GM12878 (cell line): ENCODE measurements around the gene AMPH. TPM values are rescaled to one million over a fixed set of nuclear protein-coding genes. Genes with fewer than 3 reads are reported as not detected.

ENCODE experiments used
- ATAC-seq: fragments of 200-7000 bp; cut with Tn5 transposase; 3 replicates; pipeline ENCODE4 v1.9.1; 2020; ENCODE audit warnings: mild to moderate bottlenecking, moderate library complexity
- BruUV-seq: library from RNA; stranded (reverse); fragments of 400-500 nt; replicated peaks from 2 replicates; lab custom pipeline; 2021; lab: Mats Ljungman, UMichigan
- CTCF ChIA-PET: fragments of 300-600 bp; sonication (Branson Sonifier 250); formaldehyde crosslinking; extraction: SDS; loops from one replicate; lab custom pipeline; 2021; ENCODE audit warnings: inconsistent platforms; lab: Yijun Ruan, JAX
- POLR2A ChIA-PET: fragments of 350-600 bp; formaldehyde crosslinking; extraction: SDS; loops from one replicate; lab custom pipeline; 2021; ENCODE audit warnings: inconsistent platforms; lab: Charles Lee
- RAD21 ChIA-PET: fragments of 300-600 bp; sonication (Branson Sonifier 250); formaldehyde crosslinking; loops from one replicate; lab custom pipeline; 2023; ENCODE audit warnings: antibody characterized with exemption; ENCODE audit not compliant: unreplicated experiment; lab: Charles Lee
- SMC1A ChIA-PET: fragments of 300-600 bp; sonication (Branson Sonifier 250); formaldehyde crosslinking; loops from one replicate; lab custom pipeline; 2023; ENCODE audit not compliant: unreplicated experiment, uncharacterized antibody; lab: Charles Lee
- DNase-seq: peaks from one replicate; pipeline ENCODE4 v3.0.0-alpha.2; 2011; ENCODE audit warnings: low read depth, low spot score
- FAIRE-seq: peaks from 3 replicates; lab custom pipeline; 2011; peaks lifted over from hg19 to GRCh38; lab: Jason Lieb, UNC
- H2AFZ ChIP-seq: 2 replicates; pipeline ENCODE4 v1.6.0; 2011; ENCODE audit warnings: low read depth, low read length, control low read depth; ENCODE audit not compliant: control insufficient read depth
- H3K27ac ChIP-seq: 2 replicates; pipeline ENCODE4 v1.5.1; 2011; ENCODE audit warnings: control low read depth; ENCODE audit not compliant: control insufficient read depth, insufficient read depth
- H3K27me3 ChIP-seq, 2 experiments: replicated peaks in 1 of 2; 2 replicates each; pipeline versions ENCODE4 v1.6.0 to v1.6.1; 2011; ENCODE audit warnings: low read length in 1 of 2; ENCODE audit not compliant: control insufficient read depth in 2 of 2, insufficient read depth in 2 of 2
- H3K36me3 ChIP-seq, 2 experiments: 2 replicates each; pipeline ENCODE4 v1.5.1; 2011; ENCODE audit warnings: low read length in 1 of 2; ENCODE audit not compliant: control insufficient read depth in 2 of 2, insufficient read depth in 2 of 2
- H3K4me1 ChIP-seq: 2 replicates; pipeline ENCODE4 v1.6.1; 2011; ENCODE audit warnings: mild to moderate bottlenecking, low read length, moderate library complexity, mixed read lengths; ENCODE audit not compliant: control insufficient read depth, insufficient read depth
- H3K4me2 ChIP-seq: 2 replicates; pipeline ENCODE4 v1.6.0; 2011; ENCODE audit warnings: control low read depth; ENCODE audit not compliant: control insufficient read depth, insufficient read depth
- H3K4me3 ChIP-seq: fragments of 200-600 bp; sonication (generic); 2 replicates; pipeline ENCODE4 v1.5.1; 2016
- H3K79me2 ChIP-seq: 2 replicates; pipeline ENCODE4 v1.6.0; 2011; ENCODE audit warnings: low read length; ENCODE audit not compliant: control insufficient read depth, insufficient read depth
- H3K9ac ChIP-seq: 2 replicates; pipeline ENCODE4 v1.8.0; 2011; ENCODE audit warnings: low read length, control low read depth, mixed read lengths; ENCODE audit not compliant: control insufficient read depth, insufficient read depth
- H3K9me3 ChIP-seq: replicated peaks from 3 replicates; pipeline ENCODE4 v1.5.1; 2011; ENCODE audit warnings: mild to moderate bottlenecking, low read length; ENCODE audit not compliant: control insufficient read depth, insufficient read depth
- H4K20me1 ChIP-seq: 2 replicates; pipeline ENCODE4 v1.6.0; 2011; ENCODE audit not compliant: control insufficient read depth, insufficient read depth
- SP1 ChIP-seq: IDR thresholded peaks from one replicate; pipeline ENCODE4 v1.6.1; 2011; ENCODE audit warnings: low read depth, low read length
- STAT3 ChIP-seq: IDR thresholded peaks from 2 replicates; pipeline ENCODE4 v1.6.1; 2011; ENCODE audit warnings: low read depth, low read length, improper control_type of control experiment
- ZNF687 ChIP-seq: fragments of 450-650 bp; IDR thresholded peaks from 2 replicates; pipeline ENCODE4 v1.6.1; 2017; ENCODE audit warnings: mild to moderate bottlenecking, moderate library complexity
- WGBS: methylation state at CpG from one replicate; pipeline ENCODE4 v1.1.6; 2016; ENCODE audit warnings: low lambda C conversion rate; ENCODE audit not compliant: insufficient replicate concordance, insufficient coverage; ENCODE audit errors: missing lambda C conversion rate; 5-methylcytosine and 5-hydroxymethylcytosine counted together
- in situ Hi-C: fragments of 300-500 bp; cut with MboI; formaldehyde crosslinking; loops from 9 replicates; pipeline ENCODE4 v1.14.3; 2018; ENCODE audit warnings: mixed read lengths
- intact Hi-C: fragments of 100-400 bp; cut with micrococcal nuclease; formaldehyde crosslinking; loops from one replicate; pipeline ENCODE4 v1.14.2; 2022; ENCODE audit not compliant: unreplicated experiment
- polyA plus RNA-seq, 11 experiments: library from polyadenylated mRNA; depleted of rRNA in 4 of 11; unstranded in 6 of 11; stranded (reverse) in 5 of 11; fragments of >200 nt; fragmentation: Nextera tagmentation in 4 of 11; fragmentation: Illumina TruSeq in 1 of 11; extraction: Ambion mirVana in 4 of 11; extraction: Trizol in 1 of 11; gene quantifications; 1 replicate in 1 of 11; 2 replicates in 10 of 11; pipeline versions ENCODE4 v1.2.1 to v1.2.3, GENCODE V29; 2011 to 2016; ENCODE audit warnings: inconsistent platforms in 2 of 11, missing spikeins in 2 of 11, low read depth in 1 of 11
- total RNA-seq, 4 experiments: library from RNA; depleted of rRNA in 3 of 4; stranded (reverse); fragments of >200 nt in 3 of 4; fragmentation: Illumina TruSeq in 1 of 4; extraction: Trizol in 1 of 4; gene quantifications; 2 replicates each; pipeline versions ENCODE4 v1.2.1 to v1.2.3, GENCODE V29; 2013 to 2021

The AMPH gene
- total and polyA plus RNA-seq, 10 of the 15 experiments (the other 5 are each of a cell fraction or from before 2014, with no cell fraction given): 0.03 to 0.24 (median 0.08) TPM; not detected in 2

- ChIA-PET SMC1A (interaction anchor here (0.7 to 5.2 kb wide), 37 partner anchors 8 to 436 kb away, joined by 3 to 80 read pairs (median 9); partner anchors contain the start of genes EPDR1 and STARD3NL), POLR2A (interaction anchor here (1.3 to 2.3 kb wide), 3 partner anchors 10 to 119 kb away, joined by 3 to 8 read pairs (median 4); no protein-coding TSS in a partner anchor), CTCF (interaction anchor here (0.7 to 6.0 kb wide), 55 partner anchors 8 to 516 kb away, joined by 3 to 247 read pairs (median 7); partner anchors contain the start of genes EPDR1, SFRP4, STARD3NL and TARP), RAD21 (interaction anchor here (0.6 to 5.4 kb wide), 38 partner anchors 9 to 434 kb away, joined by 3 to 80 read pairs (median 6); partner anchors contain the start of gene SFRP4)
- DNase-seq (no peak), FAIRE-seq (no peak), ATAC-seq (peak; percentile 18)
- H3K4me2 ChIP-seq: peak overlapping the region; percentile 31; the same call in 1 of the 2 replicates
- in situ Hi-C loops: loop anchor here (5.0 to 25.0 kb wide), 2 partner anchors 123 to 423 kb away; no protein-coding TSS in a partner anchor
- H2AFZ ChIP-seq: peak overlapping the region; percentile 87
- H3K27ac ChIP-seq: no peak overlapping the region
- 39% methylated on average over 2 of the region's 2 CpGs for whole genome bisulfite sequencing
- H4K20me1 ChIP-seq: no peaks in the 10 kb centered on the region
- H3K4me1 ChIP-seq: no peaks in the 10 kb centered on the region; the same call in 1 of the 2 replicates
- no peaks in the 10 kb centered on the region for H3K79me2 ChIP-seq
- no peaks in the 10 kb centered on the region for H3K36me3 ChIP-seq
- H3K27me3 ChIP-seq: no peaks in the 10 kb centered on the region
- no TSS peak for BruUV-seq
- H3K4me3 ChIP-seq: peak overlapping the region; percentile 45; the same call in 1 of the 2 replicates
- H3K9me3 ChIP-seq: no peaks in the 10 kb centered on the region
- H3K9ac ChIP-seq: no peak overlapping the region
- TF ChIP-seq STAT3 (no peak), SP1 (no peak)
- intact Hi-C loops: loop anchor here (1.0 to 5.0 kb wide), 4 partner anchors 37 to 434 kb away; no protein-coding TSS in a partner anchor
These were observed 296.1 kb downstream of the AMPH start for GRCh38 chr7:38335128-38335491.

DNA sequence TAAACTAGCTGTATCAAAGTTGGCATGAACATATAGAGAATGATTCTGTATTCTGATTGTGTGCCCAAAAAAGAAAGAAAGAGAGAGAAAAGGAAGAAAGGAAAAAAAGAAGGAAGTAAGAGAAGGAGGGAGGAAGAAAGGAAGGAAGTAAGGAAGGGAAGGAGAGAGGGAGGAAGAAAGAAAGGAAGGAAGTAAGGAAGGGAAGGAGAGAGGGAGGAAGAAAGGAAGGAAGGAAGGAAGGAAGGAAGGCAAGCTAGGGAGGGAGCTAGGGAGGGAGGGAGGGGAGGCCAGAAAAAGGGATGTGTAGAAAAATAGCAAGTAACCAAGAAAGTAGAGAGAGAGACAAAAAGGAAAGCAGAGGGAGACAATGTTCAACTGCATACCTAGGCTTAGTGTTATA lies 297.0 kb downstream of the AMPH start:
- DNase-seq (no peak), ATAC-seq (no peak), FAIRE-seq (no peak)
- H4K20me1 ChIP-seq: no peaks in the 10 kb centered on the region
- H2AFZ ChIP-seq: no peak overlapping the region
- H3K4me2 ChIP-seq: no peak overlapping the region
- no peak overlapping the region for H3K9ac ChIP-seq
- no peaks in the 10 kb centered on the region for H3K36me3 ChIP-seq
- intact Hi-C loops (loop anchor here (2.0 kb wide), 1 partner anchor 119 kb away; no protein-coding TSS in a partner anchor), in situ Hi-C loops (loop anchor here (25.0 kb wide), 1 partner anchor 122 kb away; no protein-coding TSS in a partner anchor)
- ChIA-PET CTCF (interaction anchor here (0.6 to 6.0 kb wide), 19 partner anchors 13 to 832 kb away, joined by 5 to 247 read pairs (median 34); partner anchors contain the start of genes EPDR1 and SFRP4), SMC1A (interaction anchor here (0.8 to 5.2 kb wide), 15 partner anchors 11 to 435 kb away, joined by 3 to 80 read pairs (median 22); no protein-coding TSS in a partner anchor), RAD21 (interaction anchor here (0.8 to 5.4 kb wide), 17 partner anchors 11 to 433 kb away, joined by 3 to 80 read pairs (median 19); partner anchors contain the start of gene SFRP4), POLR2A (interaction anchor here (0.9 kb wide), 1 partner anchor 14 kb away, joined by 3 read pairs; no protein-coding TSS in a partner anchor)
- H3K4me3 ChIP-seq: no peak overlapping the region
- no peaks in the 10 kb centered on the region for H3K27me3 ChIP-seq
- H3K4me1 ChIP-seq: no peaks in the 10 kb centered on the region; the same call in 1 of the 2 replicates
- no peaks in the 10 kb centered on the region for H3K9me3 ChIP-seq
- BruUV-seq: no TSS peak
- no peaks in the 10 kb centered on the region for H3K79me2 ChIP-seq
- no peak overlapping the region for H3K27ac ChIP-seq
- no peak for TF ChIP-seq ZNF687
